ENCODE measurements around the gene KCNG3.

The KCNG3 gene

GRCh38 chr2:42493468-42494354 lies at the start of gene KCNG3:
KCNG3 (minus strand) TSS chr2:42493982; CDS start chr2:42493501, 481 bp downstream.
- DNase-seq (ENCODE audit: low read depth in 2 of 2): peak; percentile 55 to 58

GRCh38 chr2:42542871-42543270 lies 49.1 kb upstream of the KCNG3 start:
- DNase-seq (ENCODE audit: low read depth in 2 of 2): no peak

- no peak for DNase-seq (ENCODE audit: low read depth in 2 of 2)
These were observed 43.7 kb upstream of the KCNG3 start for GRCh38 chr2:42537493-42537892.

GRCh38 chr2:42532397-42532796 lies 38.6 kb upstream of the KCNG3 start:
- no peak for DNase-seq (ENCODE audit: low read depth in 2 of 2)

GRCh38 chr2:42523341-42523740 lies 29.6 kb upstream of the KCNG3 start:
- DNase-seq (ENCODE audit: low read depth in 2 of 2): no peak

GRCh38 chr2:42522035-42522434 lies 28.3 kb upstream of the KCNG3 start:
- DNase-seq (ENCODE audit: low read depth in 2 of 2): no peak

- no peak for DNase-seq (ENCODE audit: low read depth in 2 of 2)
These were observed 25.8 kb upstream of the KCNG3 start for GRCh38 chr2:42519624-42520023.

- no peak for DNase-seq (ENCODE audit: low read depth in 2 of 2)
These were observed 22.7 kb upstream of the KCNG3 start for GRCh38 chr2:42516418-42516901.

- no peak for DNase-seq (ENCODE audit: low read depth in 2 of 2)
These were observed 19.6 kb upstream of the KCNG3 start for GRCh38 chr2:42513252-42513918.

GRCh38 chr2:42510608-42511243 lies 16.9 kb upstream of the KCNG3 start:
- DNase-seq (ENCODE audit: low read depth in 2 of 2): no peak

GRCh38 chr2:42510191-42510590 lies 16.4 kb upstream of the KCNG3 start:
- no peak for DNase-seq (ENCODE audit: low read depth in 2 of 2)

GRCh38 chr2:42504364-42505230 lies 10.8 kb upstream of the KCNG3 start:
- DNase-seq (ENCODE audit: low read depth in 2 of 2): no peak

GRCh38 chr2:42503291-42503690 lies 9.5 kb upstream of the KCNG3 start:
- DNase-seq (ENCODE audit: low read depth in 2 of 2): no peak

GRCh38 chr2:42498497-42498896 lies 4.7 kb upstream of the KCNG3 start:
- DNase-seq (ENCODE audit: low read depth in 2 of 2): no peak

GRCh38 chr2:42495611-42496010 lies 1.8 kb upstream of the KCNG3 start:
- no peak for DNase-seq (ENCODE audit: low read depth in 2 of 2)

GRCh38 chr2:42495234-42495581 lies 1.4 kb upstream of the KCNG3 start:
- no peak for DNase-seq (ENCODE audit: low read depth in 2 of 2)

GRCh38 chr2:42494355-42495233 lies 812 bp upstream of the KCNG3 start:
- peak; percentile 69 to 74 for DNase-seq (ENCODE audit: low read depth in 2 of 2)

- DNase-seq (ENCODE audit: low read depth in 2 of 2): peak in 1 of 2 donors; percentile 15
These were observed 903 bp downstream of the KCNG3 start for GRCh38 chr2:42492691-42493467.

GRCh38 chr2:42488297-42488696 lies 5.5 kb downstream of the KCNG3 start:
- DNase-seq (ENCODE audit: low read depth in 2 of 2): no peak

Measured in stimulated activated CD4-positive, alpha-beta T cell treated with anti-CD3 and anti-CD28 coated beads, Interleukin-4, amount 100 ng/mL, for 48 hours (primary cell).